Ovary (tissue), 3 donors: ENCODE data around the gene IQCK.

Experiments used
- CTCF ChIP-seq, 3 donors: fragments of 450-650 bp in 2 of 3; fragments of 200-600 bp in 1 of 3; IDR thresholded peaks; one replicate each; pipeline versions ENCODE4 v1.5.1 to v1.8.0; 2016 to 2022; ENCODE audit warnings: antibody characterized with exemption in 3 of 3, mild to moderate bottlenecking in 1 of 3
- EP300 ChIP-seq: sonication (generic); formaldehyde crosslinking; IDR thresholded peaks from one replicate; pipeline ENCODE4 v1.6.1; 2017; ENCODE audit warnings: antibody characterized with exemption
- POLR2A ChIP-seq: fragments of 450-650 bp; IDR thresholded peaks from one replicate; pipeline ENCODE4 v1.6.1; 2017; ENCODE audit warnings: antibody characterized with exemption, mild to moderate bottlenecking, moderate library complexity
- donor health status: DM: no; HTN: no; CAD: no.

- TF ChIP-seq CTCF (IDR thresholded peaks at IDR 0.05) = no peak
- no peak for TF ChIP-seq EP300
- no peak for TF ChIP-seq POLR2A
These were observed 14.7 kb upstream of the IQCK start for GRCh38 chr16:19703172-19703889.
